Ovary (tissue), 3 donors: ENCODE measurements around the gene KCNIP1.

Source experiments
- CTCF ChIP-seq, 3 donors: fragments of 450-650 bp in 2 of 3; fragments of 200-600 bp in 1 of 3; IDR thresholded peaks; one replicate each; pipeline versions ENCODE4 v1.5.1 to v1.8.0; 2016 to 2022; ENCODE audit warnings: antibody characterized with exemption in 3 of 3, mild to moderate bottlenecking in 1 of 3
- EP300 ChIP-seq: sonication (generic); formaldehyde crosslinking; IDR thresholded peaks from one replicate; pipeline ENCODE4 v1.6.1; 2017; ENCODE audit warnings: antibody characterized with exemption
- donor health status: DM: no; HTN: no; CAD: no.

- TF ChIP-seq CTCF (IDR thresholded peaks at IDR 0.05) (no peak), EP300 (no peak)
These were observed 4.2 kb downstream of the KCNIP1 start for GRCh38 chr5:170508036-170508435.
